Uterus (tissue), 2 donors: ENCODE measurements around the gene RPS3A.

Experiments used
- POLR2A ChIP-seq, 2 donors: fragments of 450-650 bp; IDR thresholded peaks; one replicate each; pipeline ENCODE4 v1.6.1; 2016; ENCODE audit warnings: antibody characterized with exemption in 2 of 2, mild to moderate bottlenecking in 1 of 2, moderate library complexity in 1 of 2
- TF ChIP-seq, protein P1 (sequence below), 4 experiments: fragments of 200-600 bp in 2 of 4; fragments of 450-650 bp in 2 of 4; sonication (generic) in 2 of 4; IDR thresholded peaks; one replicate each; pipeline ENCODE4 v1.5.1; 2016 to 2019; ENCODE audit warnings: antibody characterized with exemption in 4 of 4, mild to moderate bottlenecking in 2 of 4, moderate library complexity in 1 of 4

DNA sequence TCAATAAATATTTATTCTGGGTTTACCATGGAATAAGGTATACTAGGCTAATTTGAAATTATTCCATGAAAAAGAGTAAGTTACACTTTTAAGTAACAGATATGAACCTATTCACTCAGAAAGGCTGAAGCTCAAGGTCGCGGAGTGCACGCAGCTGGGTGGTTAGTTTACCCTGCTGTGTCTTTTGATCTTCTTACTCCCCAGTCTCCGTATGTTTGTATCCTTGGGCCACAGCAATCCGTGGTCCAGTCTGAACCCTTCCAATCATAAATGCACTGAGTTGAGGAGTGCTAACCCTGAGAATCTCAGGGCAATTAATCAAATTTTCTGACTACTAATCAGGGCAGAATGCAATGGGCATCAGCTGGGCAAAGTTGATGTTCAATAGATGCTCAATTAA lies 33.9 kb downstream of the RPS3A start:
- TF ChIP-seq, protein P1, sequence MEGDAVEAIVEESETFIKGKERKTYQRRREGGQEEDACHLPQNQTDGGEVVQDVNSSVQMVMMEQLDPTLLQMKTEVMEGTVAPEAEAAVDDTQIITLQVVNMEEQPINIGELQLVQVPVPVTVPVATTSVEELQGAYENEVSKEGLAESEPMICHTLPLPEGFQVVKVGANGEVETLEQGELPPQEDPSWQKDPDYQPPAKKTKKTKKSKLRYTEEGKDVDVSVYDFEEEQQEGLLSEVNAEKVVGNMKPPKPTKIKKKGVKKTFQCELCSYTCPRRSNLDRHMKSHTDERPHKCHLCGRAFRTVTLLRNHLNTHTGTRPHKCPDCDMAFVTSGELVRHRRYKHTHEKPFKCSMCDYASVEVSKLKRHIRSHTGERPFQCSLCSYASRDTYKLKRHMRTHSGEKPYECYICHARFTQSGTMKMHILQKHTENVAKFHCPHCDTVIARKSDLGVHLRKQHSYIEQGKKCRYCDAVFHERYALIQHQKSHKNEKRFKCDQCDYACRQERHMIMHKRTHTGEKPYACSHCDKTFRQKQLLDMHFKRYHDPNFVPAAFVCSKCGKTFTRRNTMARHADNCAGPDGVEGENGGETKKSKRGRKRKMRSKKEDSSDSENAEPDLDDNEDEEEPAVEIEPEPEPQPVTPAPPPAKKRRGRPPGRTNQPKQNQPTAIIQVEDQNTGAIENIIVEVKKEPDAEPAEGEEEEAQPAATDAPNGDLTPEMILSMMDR (IDR thresholded peaks at IDR 0.05), result no peak
- no peak for TF ChIP-seq POLR2A (IDR thresholded peaks at IDR 0.05)
